Activated naive CD4-positive, alpha-beta T cell treated with Interleukin-2 at 50 U/mL for 16 hours (primary cell): ENCODE results near the gene PLIN1.

Experiments
- DNase-seq: peaks from one replicate; pipeline ENCODE4 v3.0.0-alpha.2; 2020

PLIN1 gene

DNA sequence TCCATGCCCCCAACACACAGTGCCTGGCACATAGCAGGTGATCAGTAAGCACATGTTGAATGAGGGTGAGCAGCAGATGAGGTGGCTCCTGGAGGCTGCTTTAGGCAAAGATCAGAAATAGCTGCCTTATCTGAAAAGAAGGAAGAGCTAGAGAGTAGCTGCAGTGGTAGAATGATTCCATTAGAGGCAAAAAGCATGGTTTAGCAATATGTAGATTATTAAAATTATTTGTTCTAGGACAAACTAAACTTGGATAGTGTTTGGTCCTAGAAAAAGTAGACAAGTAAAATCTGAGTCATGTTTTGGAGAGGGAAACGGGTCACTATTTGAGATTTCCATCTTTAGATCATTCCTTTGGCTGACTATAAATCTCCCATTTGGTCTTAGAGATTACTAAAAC is 56.0 kb downstream of the PLIN1 start:
- no peak for DNase-seq

DNA sequence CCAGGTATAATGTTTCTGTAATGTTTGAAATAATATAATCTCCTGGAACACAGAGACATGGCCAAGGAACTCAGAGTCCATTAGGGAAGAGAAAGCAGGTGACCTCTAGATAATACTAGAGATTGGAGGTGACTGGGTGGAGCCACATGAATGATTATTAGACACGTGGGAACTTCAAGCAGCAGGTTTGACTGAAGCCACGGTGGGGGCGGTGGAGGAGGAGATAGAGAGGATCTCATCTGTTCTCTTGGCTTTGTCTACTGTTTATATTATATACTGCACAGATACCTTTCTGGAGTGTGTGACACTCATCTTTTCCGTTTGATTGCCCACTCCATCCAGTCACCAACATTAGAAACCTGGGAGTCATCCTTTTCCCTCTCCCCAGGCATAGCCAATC is 57.6 kb downstream of the PLIN1 start:
- DNase-seq = no peak

DNA sequence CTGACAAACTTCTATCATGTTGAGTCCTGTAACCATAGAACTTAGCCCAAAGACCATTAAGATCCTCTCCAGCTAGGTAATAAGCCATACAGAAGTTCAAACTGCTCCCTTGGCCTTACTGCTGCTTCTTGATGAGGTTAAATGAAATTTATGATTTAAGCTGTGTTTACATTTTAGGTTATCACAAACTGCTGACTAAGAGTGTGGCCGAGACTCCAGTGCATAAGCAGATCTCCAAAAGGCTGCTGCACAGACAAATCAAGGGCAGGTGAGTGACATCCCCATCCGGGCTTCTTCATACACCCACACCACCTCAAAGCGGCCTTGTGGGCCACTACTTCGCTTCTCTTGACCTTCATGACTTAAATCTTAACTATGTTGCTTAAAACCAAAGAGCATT is 62.9 kb downstream of the PLIN1 start:
- DNase-seq = no peak

DNA sequence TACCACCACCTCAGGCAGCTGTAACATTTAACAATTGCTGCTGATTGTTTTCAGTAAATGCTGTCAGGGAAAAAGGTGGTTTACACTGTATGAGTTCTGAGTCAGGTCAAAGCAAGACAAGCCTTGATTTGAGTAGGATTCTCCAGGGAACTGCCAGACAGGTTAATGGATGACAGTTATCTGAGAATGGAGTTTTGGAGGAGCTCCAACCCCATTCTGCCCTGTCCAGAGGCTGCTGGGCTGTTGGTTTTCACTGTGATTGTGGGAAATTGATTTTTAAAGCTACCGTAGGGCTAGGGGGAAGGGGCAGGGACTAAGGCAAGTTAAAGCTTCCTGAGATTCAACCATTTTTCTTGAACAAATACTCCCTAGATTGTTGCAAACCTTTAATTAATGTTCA is 64.0 kb downstream of the PLIN1 start:
- DNase-seq = no peak
